HCT116 (cell line): Measurements from ENCODE around the gene MAL.

ENCODE experiments used
- CEBPB ChIP-seq: IDR thresholded peaks from 2 replicates; pipeline ENCODE4 v1.6.1; 2012; ENCODE audit warnings: low read depth
- EGR1 ChIP-seq: IDR thresholded peaks from 2 replicates; pipeline ENCODE4 v1.6.1; 2012; ENCODE audit warnings: low read depth
- EZH2 ChIP-seq: fragments of 200-600 bp; sonication (generic); IDR thresholded peaks from 2 replicates; pipeline ENCODE4 v1.6.1; 2017; ENCODE audit warnings: antibody characterized with exemption, mixed run types
- FOSL1 ChIP-seq: IDR thresholded peaks from 2 replicates; pipeline ENCODE4 v1.6.1; 2012; ENCODE audit warnings: low read depth
- POLR2A ChIP-seq: IDR thresholded peaks from 2 replicates; pipeline ENCODE4 v1.7.0; 2011; ENCODE audit warnings: borderline replicate concordance; ENCODE audit not compliant: insufficient read depth, insufficient read length; ENCODE audit errors: extremely low read depth
- POLR2AphosphoS5 ChIP-seq: IDR thresholded peaks from 2 replicates; pipeline ENCODE4 v1.6.1; 2011; ENCODE audit warnings: mild to moderate bottlenecking, low read depth, low read length, moderate library complexity
- RAD21 ChIP-seq: IDR thresholded peaks from 2 replicates; pipeline ENCODE4 v1.6.1; 2012; ENCODE audit warnings: low read depth, mild to moderate bottlenecking
- YY1 ChIP-seq: IDR thresholded peaks from 2 replicates; pipeline ENCODE4 v1.6.1; 2011; ENCODE audit warnings: low read length, low read depth, moderate library complexity, mild to moderate bottlenecking; ENCODE audit not compliant: insufficient replicate concordance; ENCODE audit errors: extremely low read depth
- TF ChIP-seq, protein P1 (sequence below): IDR thresholded peaks from 2 replicates; pipeline ENCODE4 v1.6.1; 2011; ENCODE audit warnings: mild to moderate bottlenecking, low read length, moderate library complexity; ENCODE audit not compliant: insufficient replicate concordance; ENCODE audit errors: extremely low read depth
- TF ChIP-seq, protein P2 (sequence below): IDR thresholded peaks from 2 replicates; pipeline ENCODE4 v1.6.1; 2012
- TF ChIP-seq, protein P3 (sequence below), 3 experiments: fragments of 200-600 bp in 1 of 3; sonication (generic) in 1 of 3; IDR thresholded peaks in 2 of 3; conservative IDR thresholded peaks in 1 of 3; 2 replicates each; pipeline ENCODE4 v1.5.1; 2012 to 2017; ENCODE audit warnings: low read depth in 2 of 3, low read length in 2 of 3, antibody characterized with exemption in 1 of 3, borderline replicate concordance in 1 of 3, control low read depth in 1 of 3, mild to moderate bottlenecking in 1 of 3, mixed read lengths in 1 of 3, mixed run types in 1 of 3, moderate library complexity in 1 of 3; ENCODE audit not compliant: insufficient read depth in 1 of 3
- TF ChIP-seq, protein P4 (sequence below): IDR thresholded peaks from 2 replicates; pipeline ENCODE4 v1.6.1; 2012; ENCODE audit warnings: low read depth

DNA sequence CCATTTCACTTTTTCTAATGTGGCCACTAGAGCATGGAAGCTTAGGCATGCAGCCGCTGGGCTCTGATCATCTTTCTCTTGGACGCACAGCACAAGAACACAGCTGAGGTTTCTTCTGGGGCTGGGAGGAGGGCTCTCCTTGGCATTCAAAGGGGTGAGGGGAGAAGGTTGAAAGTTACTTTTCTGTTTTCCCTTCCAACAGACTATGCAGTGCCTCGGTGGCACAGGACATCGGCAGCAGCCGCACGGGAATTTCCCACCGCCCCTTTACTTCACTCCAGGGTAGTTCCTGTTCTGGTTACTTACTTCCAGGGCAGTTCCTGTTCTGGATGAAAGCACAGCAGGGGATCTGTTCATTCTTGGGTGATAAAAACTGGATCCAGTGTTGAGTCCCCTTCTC is 18.9 kb upstream of the MAL start:
- TF ChIP-seq, protein P1, sequence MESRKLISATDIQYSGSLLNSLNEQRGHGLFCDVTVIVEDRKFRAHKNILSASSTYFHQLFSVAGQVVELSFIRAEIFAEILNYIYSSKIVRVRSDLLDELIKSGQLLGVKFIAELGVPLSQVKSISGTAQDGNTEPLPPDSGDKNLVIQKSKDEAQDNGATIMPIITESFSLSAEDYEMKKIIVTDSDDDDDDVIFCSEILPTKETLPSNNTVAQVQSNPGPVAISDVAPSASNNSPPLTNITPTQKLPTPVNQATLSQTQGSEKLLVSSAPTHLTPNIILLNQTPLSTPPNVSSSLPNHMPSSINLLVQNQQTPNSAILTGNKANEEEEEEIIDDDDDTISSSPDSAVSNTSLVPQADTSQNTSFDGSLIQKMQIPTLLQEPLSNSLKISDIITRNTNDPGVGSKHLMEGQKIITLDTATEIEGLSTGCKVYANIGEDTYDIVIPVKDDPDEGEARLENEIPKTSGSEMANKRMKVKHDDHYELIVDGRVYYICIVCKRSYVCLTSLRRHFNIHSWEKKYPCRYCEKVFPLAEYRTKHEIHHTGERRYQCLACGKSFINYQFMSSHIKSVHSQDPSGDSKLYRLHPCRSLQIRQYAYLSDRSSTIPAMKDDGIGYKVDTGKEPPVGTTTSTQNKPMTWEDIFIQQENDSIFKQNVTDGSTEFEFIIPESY: no peak
- TF ChIP-seq CEBPB (no peak), YY1 (no peak), EZH2 (no peak), FOSL1 (no peak), EGR1 (no peak), RAD21 (no peak), POLR2A (no peak), POLR2AphosphoS5 (no peak)
- TF ChIP-seq, protein P2, sequence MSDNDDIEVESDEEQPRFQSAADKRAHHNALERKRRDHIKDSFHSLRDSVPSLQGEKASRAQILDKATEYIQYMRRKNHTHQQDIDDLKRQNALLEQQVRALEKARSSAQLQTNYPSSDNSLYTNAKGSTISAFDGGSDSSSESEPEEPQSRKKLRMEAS: no peak
- TF ChIP-seq, protein P3, sequence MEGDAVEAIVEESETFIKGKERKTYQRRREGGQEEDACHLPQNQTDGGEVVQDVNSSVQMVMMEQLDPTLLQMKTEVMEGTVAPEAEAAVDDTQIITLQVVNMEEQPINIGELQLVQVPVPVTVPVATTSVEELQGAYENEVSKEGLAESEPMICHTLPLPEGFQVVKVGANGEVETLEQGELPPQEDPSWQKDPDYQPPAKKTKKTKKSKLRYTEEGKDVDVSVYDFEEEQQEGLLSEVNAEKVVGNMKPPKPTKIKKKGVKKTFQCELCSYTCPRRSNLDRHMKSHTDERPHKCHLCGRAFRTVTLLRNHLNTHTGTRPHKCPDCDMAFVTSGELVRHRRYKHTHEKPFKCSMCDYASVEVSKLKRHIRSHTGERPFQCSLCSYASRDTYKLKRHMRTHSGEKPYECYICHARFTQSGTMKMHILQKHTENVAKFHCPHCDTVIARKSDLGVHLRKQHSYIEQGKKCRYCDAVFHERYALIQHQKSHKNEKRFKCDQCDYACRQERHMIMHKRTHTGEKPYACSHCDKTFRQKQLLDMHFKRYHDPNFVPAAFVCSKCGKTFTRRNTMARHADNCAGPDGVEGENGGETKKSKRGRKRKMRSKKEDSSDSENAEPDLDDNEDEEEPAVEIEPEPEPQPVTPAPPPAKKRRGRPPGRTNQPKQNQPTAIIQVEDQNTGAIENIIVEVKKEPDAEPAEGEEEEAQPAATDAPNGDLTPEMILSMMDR (IDR thresholded peaks at IDR 0.05 in 2 of 3, conservative IDR thresholded peaks at IDR 0.05 in 1 of 3; ENCODE audit: borderline replicate concordance in 1 of 3, insufficient read depth in 1 of 3, low read depth in 2 of 3, low read length in 2 of 3): no peak
- TF ChIP-seq, protein P4, sequence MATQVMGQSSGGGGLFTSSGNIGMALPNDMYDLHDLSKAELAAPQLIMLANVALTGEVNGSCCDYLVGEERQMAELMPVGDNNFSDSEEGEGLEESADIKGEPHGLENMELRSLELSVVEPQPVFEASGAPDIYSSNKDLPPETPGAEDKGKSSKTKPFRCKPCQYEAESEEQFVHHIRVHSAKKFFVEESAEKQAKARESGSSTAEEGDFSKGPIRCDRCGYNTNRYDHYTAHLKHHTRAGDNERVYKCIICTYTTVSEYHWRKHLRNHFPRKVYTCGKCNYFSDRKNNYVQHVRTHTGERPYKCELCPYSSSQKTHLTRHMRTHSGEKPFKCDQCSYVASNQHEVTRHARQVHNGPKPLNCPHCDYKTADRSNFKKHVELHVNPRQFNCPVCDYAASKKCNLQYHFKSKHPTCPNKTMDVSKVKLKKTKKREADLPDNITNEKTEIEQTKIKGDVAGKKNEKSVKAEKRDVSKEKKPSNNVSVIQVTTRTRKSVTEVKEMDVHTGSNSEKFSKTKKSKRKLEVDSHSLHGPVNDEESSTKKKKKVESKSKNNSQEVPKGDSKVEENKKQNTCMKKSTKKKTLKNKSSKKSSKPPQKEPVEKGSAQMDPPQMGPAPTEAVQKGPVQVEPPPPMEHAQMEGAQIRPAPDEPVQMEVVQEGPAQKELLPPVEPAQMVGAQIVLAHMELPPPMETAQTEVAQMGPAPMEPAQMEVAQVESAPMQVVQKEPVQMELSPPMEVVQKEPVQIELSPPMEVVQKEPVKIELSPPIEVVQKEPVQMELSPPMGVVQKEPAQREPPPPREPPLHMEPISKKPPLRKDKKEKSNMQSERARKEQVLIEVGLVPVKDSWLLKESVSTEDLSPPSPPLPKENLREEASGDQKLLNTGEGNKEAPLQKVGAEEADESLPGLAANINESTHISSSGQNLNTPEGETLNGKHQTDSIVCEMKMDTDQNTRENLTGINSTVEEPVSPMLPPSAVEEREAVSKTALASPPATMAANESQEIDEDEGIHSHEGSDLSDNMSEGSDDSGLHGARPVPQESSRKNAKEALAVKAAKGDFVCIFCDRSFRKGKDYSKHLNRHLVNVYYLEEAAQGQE: no peak
